ENCODE data around the gene CEP112. TPM values are rescaled to one million over a fixed set of nuclear protein-coding genes. Genes with fewer than 3 reads are reported as not detected.

CEP112 gene
- total RNA-seq, 1 donor from 2014 or later, result 13.9 TPM

DNA sequence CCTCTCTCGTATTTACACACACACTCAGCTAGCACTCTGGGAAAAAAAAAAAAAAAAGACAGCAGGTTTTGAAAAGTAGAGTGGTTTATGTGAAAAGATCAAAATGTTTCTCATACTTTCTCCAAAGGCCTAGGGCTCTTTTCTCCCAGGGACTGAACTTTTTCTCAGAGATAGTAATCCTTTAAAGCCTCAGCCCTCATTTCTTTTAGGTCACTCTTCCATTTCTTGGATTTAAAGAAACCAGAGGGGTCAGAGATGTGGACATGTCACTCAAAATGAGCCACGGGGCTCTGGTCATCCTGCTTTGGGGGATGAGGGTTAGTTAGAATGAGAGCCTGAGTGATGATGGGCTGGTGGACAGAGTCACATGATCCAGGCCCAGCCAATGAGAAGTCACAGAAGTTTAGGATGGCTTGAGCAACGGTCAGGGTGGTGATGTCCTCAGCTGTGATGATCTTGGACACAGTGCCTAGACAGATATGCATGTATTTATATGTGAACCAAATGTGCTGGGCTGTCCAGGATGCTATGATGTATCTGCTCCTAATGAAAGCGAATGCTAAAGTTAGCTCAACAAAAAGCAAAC is 596.8 kb downstream of the CEP112 start:
- TF ChIP-seq EZH2 (IDR thresholded peaks at IDR 0.05; ENCODE audit: insufficient read depth, low read length), result no peak
- H4K20me1 ChIP-seq (ENCODE audit: insufficient read depth, low read length), result no peaks in the 10 kb centered on the region
- H3K9me3 ChIP-seq (ENCODE audit: insufficient read depth, low read depth, low read length), result no peaks in the 10 kb centered on the region
- Mint-ChIP-seq H3K36me3 (ENCODE audit: low read depth, unreplicated experiment) (peaks cover 4% of the 10 kb centered on the region), H3K4me1 (ENCODE audit: low read depth, unreplicated experiment) (peaks cover 12% of the 10 kb centered on the region), H3K9me3 (ENCODE audit: unreplicated experiment) (no peaks in the 10 kb centered on the region), H3K27me3 (ENCODE audit: low read depth, unreplicated experiment) (peaks cover 6% of the 10 kb centered on the region), H3K4me3 (ENCODE audit: unreplicated experiment) (no peak overlapping the region), H3K27ac (ENCODE audit: unreplicated experiment) (no peak overlapping the region)
- H3K4me2 ChIP-seq (ENCODE audit: low read length), result no peak overlapping the region
- DNase-seq (ENCODE audit: low read depth), result no peak
- no peaks in the 10 kb centered on the region for H3K36me3 ChIP-seq (ENCODE audit: insufficient read depth, low read length)
- no peaks in the 10 kb centered on the region for H3K79me2 ChIP-seq (ENCODE audit: insufficient read depth, low read length)
- no peaks in the 10 kb centered on the region for H3K27me3 ChIP-seq (ENCODE audit: insufficient read depth, low read length)
- FAIRE-seq, result no peak
- no peak overlapping the region for H3K9ac ChIP-seq (ENCODE audit: low read length)
- H3K27ac ChIP-seq (ENCODE audit: low read depth, low read length), result no peak overlapping the region
- H3K4me1 ChIP-seq (ENCODE audit: insufficient read depth, low read length), result no peaks in the 10 kb centered on the region
- no peak overlapping the region for H2AFZ ChIP-seq (ENCODE audit: low read depth, low read length)
- no peak overlapping the region for H3K4me3 ChIP-seq (ENCODE audit: insufficient read depth, low read depth, low read length)

DNA sequence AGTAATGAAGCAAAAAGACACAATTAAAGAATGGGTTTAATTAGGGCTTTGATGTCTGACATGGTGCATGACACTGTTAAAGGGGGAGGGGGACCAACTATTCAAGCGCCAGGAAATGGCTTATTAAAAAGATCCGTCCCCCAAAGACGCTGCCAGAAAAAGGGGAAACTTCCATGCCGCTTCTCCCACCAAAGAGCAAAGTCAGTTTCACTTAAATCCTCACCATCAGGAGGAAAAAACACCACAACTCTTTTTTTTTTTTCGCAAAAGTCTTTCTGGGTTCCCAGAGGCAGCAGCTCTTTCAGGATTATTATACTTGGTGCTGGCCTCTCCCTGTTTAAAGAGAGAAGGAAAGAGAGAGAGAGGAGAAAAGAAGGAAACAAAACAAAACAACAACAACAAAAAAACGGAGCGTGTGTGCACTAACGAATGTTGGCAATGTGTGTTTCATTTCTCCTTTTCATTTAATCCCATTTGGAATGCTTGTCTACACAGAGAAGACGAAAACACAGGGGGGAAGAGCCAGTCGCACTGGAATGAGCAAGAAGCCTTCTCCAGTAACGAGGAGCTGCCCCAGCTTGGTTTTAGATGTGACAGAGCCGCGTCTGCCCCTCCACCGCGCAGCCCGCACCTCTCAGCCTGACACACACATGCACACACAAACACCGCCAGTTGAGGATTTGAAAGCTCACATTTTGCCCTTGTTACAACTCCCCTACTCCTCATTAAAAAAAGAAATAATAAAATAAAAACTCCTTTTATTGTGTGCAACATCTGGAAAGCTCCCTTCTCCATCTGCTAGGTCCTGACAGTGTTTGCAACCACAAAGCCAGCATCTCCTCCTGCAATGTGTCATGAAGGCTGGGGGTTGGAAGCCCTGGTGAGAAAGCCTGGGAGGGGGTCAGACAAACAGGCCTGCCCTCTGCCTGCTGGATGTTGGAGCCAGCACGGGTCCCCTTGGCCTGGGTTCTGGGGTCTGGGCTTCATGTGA is 597.8 kb downstream of the CEP112 start:
- peak overlapping the region; percentile 67 for H3K9ac ChIP-seq (ENCODE audit: low read length)
- DNase-seq (ENCODE audit: low read depth), result peak; percentile 33

More for the DNA sequence above, 597.8 kb downstream of the CEP112 start:
- H3K79me2 ChIP-seq (ENCODE audit: insufficient read depth, low read length), result no peaks in the 10 kb centered on the region
- TF ChIP-seq CTCF (IDR thresholded peaks at IDR 0.05; ENCODE audit: insufficient read depth, low read depth, low read length) (no peak), EZH2 (IDR thresholded peaks at IDR 0.05; ENCODE audit: insufficient read depth, low read length) (no peak)
- H2AFZ ChIP-seq (ENCODE audit: low read depth, low read length), result peak overlapping the region; percentile 77
- H3K36me3 ChIP-seq (ENCODE audit: insufficient read depth, low read length), result no peaks in the 10 kb centered on the region
- H4K20me1 ChIP-seq (ENCODE audit: insufficient read depth, low read length), result no peaks in the 10 kb centered on the region
- peak overlapping the region; percentile 92 for H3K4me2 ChIP-seq (ENCODE audit: low read length)
- peaks cover 2% of the 10 kb centered on the region for H3K27me3 Mint-ChIP-seq (ENCODE audit: low read depth, unreplicated experiment)
- no peaks in the 10 kb centered on the region for H3K9me3 ChIP-seq (ENCODE audit: insufficient read depth, low read depth, low read length)
- no peaks in the 10 kb centered on the region for H3K36me3 Mint-ChIP-seq (ENCODE audit: low read depth, unreplicated experiment)
- H3K4me1 ChIP-seq (ENCODE audit: insufficient read depth, low read length), result no peaks in the 10 kb centered on the region
- peak overlapping the region; percentile 56 for H3K4me3 ChIP-seq (ENCODE audit: insufficient read depth, low read depth, low read length)
- peak overlapping the region; percentile 46 for H3K4me3 Mint-ChIP-seq (ENCODE audit: unreplicated experiment)
- no peak overlapping the region for H3K27ac ChIP-seq (ENCODE audit: low read depth, low read length)
- no peak for FAIRE-seq
- peaks cover 12% of the 10 kb centered on the region for H3K4me1 Mint-ChIP-seq (ENCODE audit: low read depth, unreplicated experiment)
- no peaks in the 10 kb centered on the region for H3K27me3 ChIP-seq (ENCODE audit: insufficient read depth, low read length)
- H3K9me3 Mint-ChIP-seq (ENCODE audit: unreplicated experiment), result no peaks in the 10 kb centered on the region
- peak overlapping the region; percentile 34 for H3K27ac Mint-ChIP-seq (ENCODE audit: unreplicated experiment)

Data from astrocyte (in vitro differentiated cells and primary cell).